HG03354 (cell line): ENCODE measurements around the gene SRRM3.
"Not testable (repeated sequence)": the region's sequence is repeated elsewhere in the genome, so short reads cannot be mapped to it uniquely, and the experiment has no call there.

Experiments used
- ATAC-seq: cut with Tn5 transposase; IDR thresholded peaks from one replicate; pipeline ENCODE4 v1.9.1; 2021; ENCODE audit warnings: mild to moderate bottlenecking; ENCODE audit not compliant: unreplicated experiment, poor library complexity, severe bottlenecking

SRRM3 gene

DNA sequence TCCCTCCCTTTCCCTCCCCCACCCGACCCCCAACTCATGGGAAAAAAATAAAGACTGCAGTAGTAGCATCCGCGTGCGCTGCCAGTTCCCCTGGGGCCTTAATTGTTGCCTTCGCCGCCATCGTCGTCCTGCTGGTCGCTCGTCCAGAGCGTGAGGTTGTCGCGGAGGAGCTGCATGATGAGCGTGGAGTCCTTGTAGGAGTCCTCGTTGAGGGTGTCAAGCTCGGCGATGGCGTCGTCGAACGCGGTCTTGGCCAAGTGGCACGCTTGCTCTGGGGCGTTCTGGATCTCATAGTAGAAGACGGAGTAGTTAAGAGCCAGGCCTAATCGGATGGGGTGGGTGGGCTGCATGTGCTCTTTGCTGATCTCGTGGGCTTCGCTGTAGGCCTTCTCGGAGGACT lies 127.8 kb downstream of the SRRM3 start:
- no peak for ATAC-seq

DNA sequence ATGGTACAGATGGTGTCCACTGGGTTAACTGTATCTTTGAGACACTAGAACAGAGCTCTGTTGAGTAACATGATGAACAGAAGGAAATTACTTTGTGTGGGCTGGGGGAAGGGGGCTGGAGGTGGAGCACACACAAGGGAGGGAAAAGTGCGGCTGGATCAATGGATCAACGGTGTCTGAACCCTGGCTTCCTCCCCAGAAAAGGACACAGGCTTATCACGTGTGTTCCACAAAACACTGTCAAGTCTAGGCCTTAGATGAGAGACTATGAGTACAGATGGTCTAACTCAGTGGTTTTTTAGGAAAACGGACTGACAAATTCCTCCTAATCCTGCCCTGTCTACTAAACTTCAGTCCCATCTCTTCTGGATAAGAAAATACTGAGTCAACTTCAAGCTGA lies 128.6 kb downstream of the SRRM3 start:
- ATAC-seq: no peak

DNA sequence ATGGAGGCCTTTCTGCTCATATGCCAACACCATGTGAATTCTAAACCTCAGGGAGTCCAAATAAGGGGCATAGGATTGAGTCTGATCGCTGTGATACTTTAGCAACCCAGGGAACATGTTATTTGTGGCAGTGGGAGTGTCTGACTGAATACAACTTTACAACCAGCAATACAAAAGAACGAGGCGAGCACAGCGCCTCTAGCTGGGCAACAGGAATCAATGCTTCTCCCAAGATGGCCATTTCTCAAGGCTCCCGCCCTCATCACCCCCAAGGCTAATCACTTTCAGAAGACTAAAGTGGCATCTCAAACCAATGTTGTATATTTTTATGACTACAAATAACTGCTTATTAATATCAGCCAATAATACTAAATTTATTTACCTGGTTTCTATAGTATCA lies 129.0 kb downstream of the SRRM3 start:
- ATAC-seq: no peak

DNA sequence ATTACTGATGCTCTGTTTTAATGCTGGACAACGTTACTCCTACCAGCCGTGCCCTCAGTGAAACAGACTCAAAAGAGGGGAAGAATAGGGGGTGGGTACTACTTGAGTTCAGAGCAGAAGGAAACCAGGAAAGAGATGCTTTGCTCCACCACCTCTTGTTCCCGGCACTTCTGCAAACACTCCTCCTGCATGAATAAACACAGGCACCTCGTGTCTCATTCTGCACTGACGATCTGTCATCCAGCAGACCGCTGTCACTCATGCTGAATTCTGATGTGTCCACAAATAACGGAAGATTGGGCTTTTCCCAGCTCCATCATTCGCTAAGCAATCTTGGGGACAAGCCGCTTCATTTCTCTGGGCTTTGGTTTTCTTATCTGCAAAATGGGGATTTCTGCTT lies 130.4 kb downstream of the SRRM3 start:
- no peak for ATAC-seq

DNA sequence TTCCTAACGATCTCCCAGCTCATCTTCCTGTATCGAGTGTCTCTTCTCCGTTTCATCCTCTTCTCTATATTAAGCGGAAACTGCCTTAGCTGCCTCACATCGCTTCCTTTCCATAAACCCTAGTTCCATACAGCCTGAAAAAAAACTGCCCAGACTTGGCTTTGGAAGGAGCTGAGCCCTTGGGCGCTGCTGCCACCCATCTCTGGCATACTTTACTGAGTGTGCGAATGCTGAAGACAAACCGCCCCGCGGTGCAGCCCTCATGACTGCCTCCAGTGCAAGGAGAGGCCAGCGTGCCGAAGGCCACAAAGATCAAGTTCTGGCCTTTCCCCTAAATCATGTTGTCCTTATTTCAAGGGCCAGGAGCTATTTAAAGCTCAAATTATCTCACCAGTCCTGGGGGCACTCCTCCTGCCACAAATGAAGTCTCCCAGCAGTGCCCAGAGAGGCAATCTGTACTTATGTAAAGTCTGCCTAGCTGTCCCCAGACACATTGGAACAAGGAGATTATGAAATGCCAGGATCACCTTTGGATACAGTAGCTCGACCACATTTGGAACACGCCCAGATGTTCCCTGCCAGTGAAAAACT lies 131.9 kb downstream of the SRRM3 start:
- ATAC-seq: no peak

DNA sequence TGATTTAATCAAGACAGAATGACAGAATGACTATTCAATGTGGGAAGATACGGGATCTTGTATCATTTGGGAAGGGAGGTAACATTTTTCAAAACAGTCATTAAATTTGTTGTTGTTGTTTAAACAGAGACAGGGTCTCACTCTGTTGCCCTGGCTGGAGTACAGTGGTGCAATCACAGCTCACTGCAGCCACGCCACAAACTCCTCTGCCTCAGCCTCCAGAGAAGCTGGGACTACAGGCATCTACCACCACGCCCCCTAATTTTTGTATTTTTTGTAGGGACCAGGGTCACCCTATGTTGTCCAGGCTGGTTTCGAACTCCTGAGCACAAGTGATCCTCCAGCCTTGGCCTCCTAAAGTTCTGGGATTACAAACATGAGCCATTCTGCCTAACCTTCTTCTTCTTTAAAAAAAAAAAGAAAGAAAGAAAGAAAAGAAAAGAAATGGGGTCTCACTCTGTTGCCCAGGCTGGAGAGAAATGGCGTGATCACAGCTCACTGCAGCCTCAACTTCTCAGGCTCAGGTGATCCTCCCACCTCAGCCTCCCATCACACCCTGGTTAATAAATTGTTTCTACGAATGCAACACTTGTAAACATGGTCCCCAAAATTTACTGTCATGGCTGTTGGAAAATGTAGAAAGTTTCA lies 132.7 kb downstream of the SRRM3 start:
- no peak for ATAC-seq

DNA sequence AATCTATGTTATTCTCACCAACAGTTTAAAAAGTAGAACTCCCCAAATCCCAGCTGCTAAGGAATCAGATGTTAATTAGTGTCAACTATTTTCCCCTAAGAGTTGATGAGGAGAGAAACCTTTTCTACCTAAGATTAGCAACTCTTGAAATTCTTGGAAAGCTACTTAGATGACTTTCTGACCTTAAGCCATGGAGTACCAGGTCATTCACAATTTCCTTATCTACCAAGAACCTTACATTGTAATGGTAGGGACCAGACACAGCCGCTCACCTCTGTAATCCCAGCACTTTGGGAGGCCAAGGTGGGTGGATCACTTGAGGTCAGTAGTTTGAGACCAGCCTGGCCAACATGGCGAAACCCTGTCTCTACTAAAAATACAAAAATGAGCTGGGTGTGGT lies 133.7 kb downstream of the SRRM3 start:
- not testable (repeated sequence) for ATAC-seq

DNA sequence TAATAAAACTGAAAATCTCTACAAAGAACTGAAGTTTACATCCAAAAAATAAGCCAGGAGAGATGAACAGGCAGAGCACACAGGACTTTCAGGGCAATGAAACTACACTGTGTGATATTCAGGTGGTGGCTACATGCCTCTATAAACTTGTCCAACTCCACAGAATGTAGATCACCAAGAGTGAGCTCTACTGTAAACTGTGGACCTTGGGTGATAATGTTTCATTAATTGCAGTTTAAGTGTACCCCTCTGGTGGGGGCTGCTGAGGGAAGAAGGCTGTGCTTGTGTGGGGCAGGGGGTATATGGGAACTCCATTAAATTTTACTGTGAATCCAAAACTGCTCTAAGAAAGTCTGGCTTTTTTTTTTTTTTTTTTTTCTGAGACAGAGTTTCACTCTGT lies 134.4 kb downstream of the SRRM3 start:
- no peak for ATAC-seq
